A549 (cell line): ENCODE data around the gene NKTR. TPM values are rescaled to one million over a fixed set of nuclear protein-coding genes. Genes with fewer than 3 reads are reported as not detected.

Experiments
- ATAC-seq, 2 experiments: fragments of 200-7000 bp in 1 of 2; fragments of >200 bp in 1 of 2; cut with Nextera tagmentation in 1 of 2; cut with Tn5 transposase in 1 of 2; 3 replicates each; pipeline versions ENCODE4 v1.8.0 to v1.9.1; 2018 to 2020; ENCODE audit warnings: mild to moderate bottlenecking in 1 of 2, moderate library complexity in 1 of 2
- CTCF ChIA-PET: fragments of 300-600 bp; sonication (Branson Sonifier 250); formaldehyde crosslinking; extraction: SDS; loops from one replicate; lab custom pipeline; 2021; ENCODE audit warnings: antibody characterized with exemption, inconsistent platforms; lab: Yijun Ruan, JAX
- POLR2A ChIA-PET: fragments of 350-600 bp; formaldehyde crosslinking; extraction: SDS; loops from one replicate; lab custom pipeline; 2021; ENCODE audit warnings: antibody characterized with exemption, inconsistent platforms; lab: Yijun Ruan, JAX
- DNase-seq, 2 experiments: peaks; one replicate each; pipeline versions ENCODE4 v3.0.0 to v3.0.0-alpha.2; 2011 to 2016; ENCODE audit warnings: low read depth in 1 of 2, low spot score in 1 of 2
- FAIRE-seq: peaks from 2 replicates; lab custom pipeline; 2011; peaks lifted over from hg19 to GRCh38; lab: Jason Lieb, UNC
- H3K27ac ChIP-seq, 2 experiments: fragments of >200 bp; sonication (Bioruptor Twin); formaldehyde crosslinking; 3 replicates each; pipeline ENCODE4 v1.5.1; 2016 to 2017
- H3K4me1 ChIP-seq: fragments of >200 bp; sonication (Bioruptor Twin); formaldehyde crosslinking; 3 replicates; pipeline ENCODE4 v1.6.1; 2016
- H3K4me2 ChIP-seq: fragments of >200 bp; sonication (Bioruptor Twin); formaldehyde crosslinking; 3 replicates; pipeline ENCODE4 v1.6.1; 2016
- H3K4me3 ChIP-seq: fragments of >200 bp; sonication (Bioruptor Twin); formaldehyde crosslinking; 3 replicates; pipeline ENCODE4 v1.5.1; 2016
- H3K9me3 ChIP-seq: fragments of >200 bp; sonication (Bioruptor Twin); formaldehyde crosslinking; 3 replicates; pipeline ENCODE4 v1.6.1; 2016
- BHLHE40 ChIP-seq: IDR thresholded peaks from 2 replicates; pipeline ENCODE4 v1.6.1; 2012; ENCODE audit warnings: low read depth, low read length, inconsistent platforms
- CBX2 ChIP-seq: fragments of 200-600 bp; sonication (generic); IDR thresholded peaks from 2 replicates; pipeline ENCODE4 v1.6.1; 2016; ENCODE audit warnings: low read depth, mild to moderate bottlenecking, borderline replicate concordance
- CBX8 ChIP-seq: fragments of 200-600 bp; sonication (generic); IDR thresholded peaks from 2 replicates; pipeline ENCODE4 v1.6.1; 2016
- ESRRA ChIP-seq: fragments of 150-350 bp; IDR thresholded peaks from 2 replicates; pipeline ENCODE4 v1.6.1; 2014; ENCODE audit warnings: mild to moderate bottlenecking, low read length, borderline replicate concordance
- FOSB ChIP-seq: fragments of 250-450 bp; sonication (Bioruptor Pico); IDR thresholded peaks from 2 replicates; pipeline ENCODE4 v1.5.0; 2020; ENCODE audit warnings: mild to moderate bottlenecking, moderate library complexity
- FOXS1 ChIP-seq: fragments of 250-450 bp; sonication (Bioruptor Pico); IDR thresholded peaks from 2 replicates; pipeline ENCODE4 v1.5.0; 2020; ENCODE audit warnings: mild to moderate bottlenecking, moderate library complexity
- GATA3 ChIP-seq: IDR thresholded peaks from 2 replicates; pipeline ENCODE4 v1.6.1; 2012; ENCODE audit warnings: borderline replicate concordance
- HDAC2 ChIP-seq: fragments of 200-600 bp; sonication (generic); IDR thresholded peaks from 2 replicates; pipeline ENCODE4 v1.6.1; 2016
- HEYL ChIP-seq: fragments of 250-450 bp; sonication (Bioruptor Pico); IDR thresholded peaks from 2 replicates; pipeline ENCODE4 v1.8.0; 2021; ENCODE audit warnings: mild to moderate bottlenecking, moderate library complexity
- HOXA7 ChIP-seq: fragments of 250-450 bp; sonication (Bioruptor Pico); IDR thresholded peaks from 2 replicates; pipeline ENCODE4 v1.5.0; 2020; ENCODE audit warnings: mild to moderate bottlenecking, moderate library complexity
- JUNB ChIP-seq: fragments of >200 bp; sonication (Bioruptor Twin); formaldehyde crosslinking; IDR thresholded peaks from 2 replicates; pipeline ENCODE4 v1.6.1; 2016
- KDM1A ChIP-seq: fragments of 200-600 bp; sonication (generic); IDR thresholded peaks from 2 replicates; pipeline ENCODE4 v1.6.1; 2016; ENCODE audit warnings: low read depth, mild to moderate bottlenecking
- MAZ ChIP-seq: fragments of 150-350 bp; IDR thresholded peaks from 2 replicates; pipeline ENCODE4 v1.6.1; 2014; ENCODE audit warnings: antibody characterized with exemption, low read depth, low read length, borderline replicate concordance
- NPAS2 ChIP-seq: fragments of 250-450 bp; sonication (Bioruptor Pico); IDR thresholded peaks from 2 replicates; pipeline ENCODE4 v1.8.0; 2022; ENCODE audit warnings: mild to moderate bottlenecking, moderate library complexity, borderline replicate concordance
- PHF8 ChIP-seq: fragments of 200-600 bp; sonication (generic); IDR thresholded peaks from 2 replicates; pipeline ENCODE4 v1.6.1; 2016; ENCODE audit warnings: low read depth, mild to moderate bottlenecking, antibody characterized with exemption, moderate library complexity, borderline replicate concordance
- RARB ChIP-seq: fragments of 250-450 bp; sonication (Bioruptor Pico); IDR thresholded peaks from 2 replicates; pipeline ENCODE4 v1.8.0; 2021; ENCODE audit warnings: mild to moderate bottlenecking, moderate library complexity
- RCOR1 ChIP-seq: fragments of 150-350 bp; IDR thresholded peaks from 2 replicates; pipeline ENCODE4 v1.6.1; 2014; ENCODE audit warnings: antibody characterized with exemption, low read length, low read depth
- RFX5 ChIP-seq: fragments of 450-650 bp; IDR thresholded peaks from 2 replicates; pipeline ENCODE4 v1.7.1; 2014; ENCODE audit warnings: antibody characterized with exemption, mild to moderate bottlenecking, moderate library complexity
- RNF2 ChIP-seq: fragments of 200-600 bp; sonication (generic); IDR thresholded peaks from 2 replicates; pipeline ENCODE4 v1.6.1; 2016; ENCODE audit warnings: low read depth, mild to moderate bottlenecking, antibody characterized with exemption, moderate library complexity, borderline replicate concordance
- ZC3H11A ChIP-seq: fragments of 450-650 bp; IDR thresholded peaks from 2 replicates; pipeline ENCODE4 v1.6.1; 2014; ENCODE audit warnings: antibody characterized with exemption, mild to moderate bottlenecking
- ZFP36 ChIP-seq: fragments of 450-650 bp; IDR thresholded peaks from 2 replicates; pipeline ENCODE4 v1.6.1; 2014; ENCODE audit warnings: borderline replicate concordance; ENCODE audit not compliant: partially characterized antibody
- ZNF302 ChIP-seq: fragments of 250-450 bp; sonication (Bioruptor Pico); IDR thresholded peaks from 2 replicates; pipeline ENCODE4 v1.9.0; 2021; ENCODE audit warnings: inconsistent platforms, mild to moderate bottlenecking, moderate library complexity
- ZSCAN20 ChIP-seq: fragments of 250-450 bp; sonication (Bioruptor Pico); IDR thresholded peaks from 2 replicates; pipeline ENCODE4 v1.8.0; 2022; ENCODE audit warnings: mild to moderate bottlenecking, moderate library complexity
- whole genome bisulfite sequencing: methylation state at CpG from one replicate; pipeline ENCODE4 v1.1.6; 2017; ENCODE audit errors: missing lambda C conversion rate; 5-methylcytosine and 5-hydroxymethylcytosine counted together
- polyA plus RNA-seq, 4 experiments: library from polyadenylated mRNA; depleted of rRNA in 3 of 4; stranded (reverse); fragments of >200 nt; fragmentation: RNase III in 1 of 4; extraction: RNeasy Plus Mini Kit Qiagen cat#74134 plus additional on column Dnase treatment in 1 of 4; gene quantifications; 2 replicates in 3 of 4; 3 replicates in 1 of 4; pipeline ENCODE4 v1.2.3, GENCODE V29; 2011 to 2017
- TF ChIP-seq, protein P1 (sequence below): fragments of 250-450 bp; sonication (Bioruptor Pico); IDR thresholded peaks from 2 replicates; pipeline ENCODE4 v1.5.0; 2021; ENCODE audit warnings: mild to moderate bottlenecking, moderate library complexity, borderline replicate concordance
- TF ChIP-seq, protein P2 (sequence below): fragments of 150-350 bp; IDR thresholded peaks from 2 replicates; pipeline ENCODE4 v1.6.1; 2014; ENCODE audit warnings: low read depth, mild to moderate bottlenecking, low read length
- TF ChIP-seq, protein P3 (sequence below): IDR thresholded peaks from 2 replicates; pipeline ENCODE4 v1.6.1; 2012; ENCODE audit warnings: low read depth, borderline replicate concordance
- TF ChIP-seq, protein P4 (sequence below): fragments of >200 bp; sonication (Bioruptor Twin); formaldehyde crosslinking; IDR thresholded peaks from 3 replicates; pipeline ENCODE4 v1.6.1; 2016
- TF ChIP-seq, protein P5 (sequence below): fragments of 450-650 bp; IDR thresholded peaks from 2 replicates; pipeline ENCODE4 v1.6.1; 2014; ENCODE audit warnings: antibody characterized with exemption

NKTR gene
- polyA plus RNA-seq, 2 of the 4 experiments (the other 2 are of a cell fraction), result 16.2 to 49.3 TPM

DNA sequence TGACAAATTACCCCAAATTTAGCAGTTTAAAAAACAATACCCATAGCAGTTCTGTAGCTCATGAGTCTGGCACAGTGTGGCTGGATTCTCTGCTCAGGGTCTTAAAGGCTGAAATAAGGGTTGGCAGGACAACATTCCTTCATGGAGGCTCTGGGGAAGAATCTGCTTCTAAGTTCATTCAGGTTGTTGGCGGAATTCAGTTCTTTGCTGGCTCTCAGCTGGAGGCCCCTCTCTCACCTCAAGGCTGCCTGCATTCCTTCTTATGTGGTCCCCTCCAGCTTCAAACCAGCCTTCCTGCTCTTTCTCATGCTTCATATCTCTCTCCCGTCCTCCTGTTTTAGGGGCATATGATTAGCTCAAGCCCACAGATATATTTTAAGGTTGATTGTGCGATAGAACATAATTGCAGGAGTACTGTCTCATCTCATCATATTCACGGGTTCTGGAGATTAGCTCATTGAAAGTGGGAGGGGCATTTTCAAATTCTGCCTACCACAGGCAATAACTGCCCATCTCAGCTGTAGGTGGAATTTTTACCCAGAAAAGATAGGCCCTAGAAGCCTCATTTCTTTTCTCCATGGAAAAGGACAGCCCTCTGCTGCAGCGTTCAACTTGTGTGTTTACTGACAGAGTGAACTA is 47.5 kb downstream of the NKTR start:
- WGBS, result 85% methylated on average over 5 of the region's 5 CpGs
- no peak overlapping the region for H3K4me3 ChIP-seq
- DNase-seq, result no peak
- H3K4me1 ChIP-seq, result peaks cover 22% of the 10 kb centered on the region
- FAIRE-seq, result no peak
- no peaks in the 10 kb centered on the region for H3K9me3 ChIP-seq
- CTCF ChIA-PET, result interaction anchor here (0.7 to 1.1 kb wide), 2 partner anchors 13 to 16 kb away, joined by 3 read pairs; no protein-coding TSS in a partner anchor
- no peak overlapping the region for H3K4me2 ChIP-seq
- POLR2A ChIA-PET, result interaction anchor here (0.5 kb wide), 1 partner anchor 31 kb away, joined by 3 read pairs; no protein-coding TSS in a partner anchor
- ATAC-seq, result no peak
- H3K27ac ChIP-seq, result no peak overlapping the region
- TF ChIP-seq CBX8, result no peak
- TF ChIP-seq RARB (CRISPR knock-in tag), result no peak
- no peak for TF ChIP-seq RCOR1
- no peak for TF ChIP-seq CBX2
- TF ChIP-seq, protein P1, sequence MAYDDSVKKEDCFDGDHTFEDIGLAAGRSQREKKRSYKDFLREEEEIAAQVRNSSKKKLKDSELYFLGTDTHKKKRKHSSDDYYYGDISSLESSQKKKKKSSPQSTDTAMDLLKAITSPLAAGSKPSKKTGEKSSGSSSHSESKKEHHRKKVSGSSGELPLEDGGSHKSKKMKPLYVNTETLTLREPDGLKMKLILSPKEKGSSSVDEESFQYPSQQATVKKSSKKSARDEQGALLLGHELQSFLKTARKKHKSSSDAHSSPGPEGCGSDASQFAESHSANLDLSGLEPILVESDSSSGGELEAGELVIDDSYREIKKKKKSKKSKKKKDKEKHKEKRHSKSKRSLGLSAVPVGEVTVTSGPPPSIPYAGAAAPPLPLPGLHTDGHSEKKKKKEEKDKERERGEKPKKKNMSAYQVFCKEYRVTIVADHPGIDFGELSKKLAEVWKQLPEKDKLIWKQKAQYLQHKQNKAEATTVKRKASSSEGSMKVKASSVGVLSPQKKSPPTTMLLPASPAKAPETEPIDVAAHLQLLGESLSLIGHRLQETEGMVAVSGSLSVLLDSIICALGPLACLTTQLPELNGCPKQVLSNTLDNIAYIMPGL (CRISPR knock-in tag), result no peak
- no peak for TF ChIP-seq ZFP36
- no peak for TF ChIP-seq MAZ
- TF ChIP-seq RNF2, result no peak
- TF ChIP-seq, protein P2, sequence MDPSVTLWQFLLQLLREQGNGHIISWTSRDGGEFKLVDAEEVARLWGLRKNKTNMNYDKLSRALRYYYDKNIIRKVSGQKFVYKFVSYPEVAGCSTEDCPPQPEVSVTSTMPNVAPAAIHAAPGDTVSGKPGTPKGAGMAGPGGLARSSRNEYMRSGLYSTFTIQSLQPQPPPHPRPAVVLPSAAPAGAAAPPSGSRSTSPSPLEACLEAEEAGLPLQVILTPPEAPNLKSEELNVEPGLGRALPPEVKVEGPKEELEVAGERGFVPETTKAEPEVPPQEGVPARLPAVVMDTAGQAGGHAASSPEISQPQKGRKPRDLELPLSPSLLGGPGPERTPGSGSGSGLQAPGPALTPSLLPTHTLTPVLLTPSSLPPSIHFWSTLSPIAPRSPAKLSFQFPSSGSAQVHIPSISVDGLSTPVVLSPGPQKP, result no peak
- TF ChIP-seq RFX5, result no peak
- TF ChIP-seq JUNB, result no peak
- no peak for TF ChIP-seq FOSB (CRISPR knock-in tag)
- no peak for TF ChIP-seq BHLHE40
- no peak for TF ChIP-seq HEYL (CRISPR knock-in tag)
- TF ChIP-seq HDAC2, result no peak
- TF ChIP-seq ESRRA, result no peak
- TF ChIP-seq, protein P3, sequence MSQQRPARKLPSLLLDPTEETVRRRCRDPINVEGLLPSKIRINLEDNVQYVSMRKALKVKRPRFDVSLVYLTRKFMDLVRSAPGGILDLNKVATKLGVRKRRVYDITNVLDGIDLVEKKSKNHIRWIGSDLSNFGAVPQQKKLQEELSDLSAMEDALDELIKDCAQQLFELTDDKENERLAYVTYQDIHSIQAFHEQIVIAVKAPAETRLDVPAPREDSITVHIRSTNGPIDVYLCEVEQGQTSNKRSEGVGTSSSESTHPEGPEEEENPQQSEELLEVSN, result no peak

DNA sequence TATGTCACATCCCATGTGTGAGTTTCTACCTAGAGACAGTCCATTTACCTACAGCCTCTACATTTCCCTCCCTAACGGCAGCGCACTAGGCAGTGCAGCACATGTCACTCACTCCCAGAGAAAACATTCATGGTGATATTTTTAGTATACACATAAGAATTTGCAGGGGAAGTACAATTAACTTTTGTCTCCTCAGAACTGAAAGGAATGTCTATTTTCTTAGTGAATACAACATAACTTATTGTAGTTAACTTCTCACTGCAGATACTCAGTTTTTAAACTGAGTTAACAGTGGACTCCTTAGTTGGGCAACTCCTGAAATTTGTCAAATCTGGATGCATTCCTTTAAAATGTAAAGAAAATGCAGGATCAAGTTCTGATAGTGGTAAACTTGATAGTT is 48.5 kb downstream of the NKTR start:
- FAIRE-seq (no peak), DNase-seq (no peak), ATAC-seq (no peak)
- ChIA-PET CTCF (no interaction called here), POLR2A (no interaction called here)
- Histone ChIP-seq H3K4me1 (peaks cover 27% of the 10 kb centered on the region), H3K9me3 (no peaks in the 10 kb centered on the region), H3K4me3 (no peak overlapping the region), H3K27ac (no peak overlapping the region), H3K4me2 (no peak overlapping the region)
- WGBS, result 93% methylated on average over 2 of the region's 2 CpGs
- TF ChIP-seq NPAS2 (CRISPR knock-in tag) (no peak), PHF8 (no peak), ZSCAN20 (CRISPR knock-in tag) (no peak), RNF2 (no peak), ZNF302 (CRISPR knock-in tag) (no peak), KDM1A (no peak), CBX2 (no peak), FOXS1 (CRISPR knock-in tag) (no peak), GATA3 (no peak), ZC3H11A (no peak), FOSB (CRISPR knock-in tag) (no peak), HOXA7 (CRISPR knock-in tag) (no peak)
- TF ChIP-seq, protein P4, sequence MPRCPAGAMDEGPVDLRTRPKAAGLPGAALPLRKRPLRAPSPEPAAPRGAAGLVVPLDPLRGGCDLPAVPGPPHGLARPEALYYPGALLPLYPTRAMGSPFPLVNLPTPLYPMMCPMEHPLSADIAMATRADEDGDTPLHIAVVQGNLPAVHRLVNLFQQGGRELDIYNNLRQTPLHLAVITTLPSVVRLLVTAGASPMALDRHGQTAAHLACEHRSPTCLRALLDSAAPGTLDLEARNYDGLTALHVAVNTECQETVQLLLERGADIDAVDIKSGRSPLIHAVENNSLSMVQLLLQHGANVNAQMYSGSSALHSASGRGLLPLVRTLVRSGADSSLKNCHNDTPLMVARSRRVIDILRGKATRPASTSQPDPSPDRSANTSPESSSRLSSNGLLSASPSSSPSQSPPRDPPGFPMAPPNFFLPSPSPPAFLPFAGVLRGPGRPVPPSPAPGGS, result no peak
- TF ChIP-seq, protein P5, sequence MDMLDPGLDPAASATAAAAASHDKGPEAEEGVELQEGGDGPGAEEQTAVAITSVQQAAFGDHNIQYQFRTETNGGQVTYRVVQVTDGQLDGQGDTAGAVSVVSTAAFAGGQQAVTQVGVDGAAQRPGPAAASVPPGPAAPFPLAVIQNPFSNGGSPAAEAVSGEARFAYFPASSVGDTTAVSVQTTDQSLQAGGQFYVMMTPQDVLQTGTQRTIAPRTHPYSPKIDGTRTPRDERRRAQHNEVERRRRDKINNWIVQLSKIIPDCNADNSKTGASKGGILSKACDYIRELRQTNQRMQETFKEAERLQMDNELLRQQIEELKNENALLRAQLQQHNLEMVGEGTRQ, result no peak
